ENCODE measurements around the gene POLR1C. TPM values are rescaled to one million over a fixed set of nuclear protein-coding genes. Genes with fewer than 3 reads are reported as not detected.

Gene POLR1C
- total RNA-seq, 4 donors from 2014 or later: 7.4 to 24.7 (median 15.5) TPM

- TF ChIP-seq CTCF (IDR thresholded peaks at IDR 0.05) (no peak), POLR2AphosphoS5 (IDR thresholded peaks at IDR 0.05) (no peak), EP300 (IDR thresholded peaks at IDR 0.05; ENCODE audit: low read depth) (no peak), POLR2A (IDR thresholded peaks at IDR 0.05) (no peak)
- Histone ChIP-seq H3K27me3 (no peaks in the 10 kb centered on the region), H3K27ac (no peak overlapping the region), H3K9me3 (no peaks in the 10 kb centered on the region), H3K36me3 (no peaks in the 10 kb centered on the region), H3K4me3 (no peak overlapping the region), H3K4me1 (peaks cover 8 to 28% (median 14%) of the 10 kb centered on the region in 4 donors)
- intact Hi-C loops (cut with DNase I; ENCODE audit: low total_unique reads) (no loop called here), in situ Hi-C loops (cut with MboI; ENCODE audit: low pct_ligation_motif_present in 1 of 4, low pct_unique_long_range_greater_than_20kb in 1 of 4, low sequenced_read_pairs in 3 of 4) (no loop called here)
- 82 to 100% methylated on average over 1 to 6 of the region's 6 CpGs for WGBS, 2 donors (ENCODE audit: low coverage in 1 of 2)
- DNase-seq: no peak
These were observed 26.4 kb upstream of the POLR1C start for GRCh38 chr6:43490523-43490939.

- in situ Hi-C loops (cut with MboI; ENCODE audit: low pct_ligation_motif_present in 1 of 4, low pct_unique_long_range_greater_than_20kb in 1 of 4, low sequenced_read_pairs in 3 of 4) (no loop called here), intact Hi-C loops (cut with DNase I; ENCODE audit: low total_unique reads) (no loop called here)
- no peaks in the 10 kb centered on the region for H3K9me3 ChIP-seq
- no peak overlapping the region for H3K4me3 ChIP-seq
- DNase-seq: peak; percentile 71
- no peaks in the 10 kb centered on the region for H3K27me3 ChIP-seq
- 24 to 53% methylated on average over 5 to 10 of the region's 10 CpGs for WGBS, 2 donors (ENCODE audit: low coverage in 1 of 2)
- H3K36me3 ChIP-seq: no peaks in the 10 kb centered on the region
- peak overlapping the region in 2 of 4 donors; percentile 9 to 32 for H3K27ac ChIP-seq
- peak in 1 of 3 donors; percentile 15 for TF ChIP-seq POLR2AphosphoS5 (IDR thresholded peaks at IDR 0.05)
- no peak for TF ChIP-seq POLR2A (IDR thresholded peaks at IDR 0.05)
- TF ChIP-seq CTCF (IDR thresholded peaks at IDR 0.05): no peak
- H3K4me1 ChIP-seq: peaks cover 8 to 29% (median 19%) of the 10 kb centered on the region in 4 donors
These were observed 24.9 kb upstream of the POLR1C start for GRCh38 chr6:43491750-43492661.

DNA sequence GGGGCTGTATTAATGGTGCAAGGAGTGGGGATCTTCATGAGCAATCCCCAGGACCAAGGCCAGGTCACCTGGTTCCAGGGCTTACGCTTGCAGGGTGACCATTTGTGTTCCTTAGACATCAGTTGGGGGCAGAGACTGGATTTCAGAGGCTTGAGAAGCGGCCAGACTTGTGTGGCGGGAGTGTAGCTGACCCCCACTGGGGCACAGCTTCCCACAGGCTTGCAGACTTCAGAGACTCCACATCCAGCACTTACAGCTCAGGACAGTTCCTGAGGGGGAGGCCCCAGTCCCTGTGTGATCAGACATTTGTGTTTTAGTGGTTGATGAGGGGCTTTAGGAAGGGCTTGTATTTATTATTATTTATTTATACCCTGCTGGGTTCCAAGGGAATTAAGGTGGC, 24.2 kb upstream of the POLR1C start:
- TF ChIP-seq CTCF (IDR thresholded peaks at IDR 0.05) (no peak), POLR2A (IDR thresholded peaks at IDR 0.05) (no peak), POLR2AphosphoS5 (IDR thresholded peaks at IDR 0.05) (no peak), EP300 (IDR thresholded peaks at IDR 0.05; ENCODE audit: low read depth) (no peak)
- in situ Hi-C loops (cut with MboI; ENCODE audit: low pct_ligation_motif_present in 1 of 4, low pct_unique_long_range_greater_than_20kb in 1 of 4, low sequenced_read_pairs in 3 of 4) (no loop called here), intact Hi-C loops (cut with DNase I; ENCODE audit: low total_unique reads) (no loop called here)
- 55% methylated on average over 3 of the region's 3 CpGs; no CpG with 5 or more reads in 1 of the 2 donors for WGBS, 2 donors (ENCODE audit: low coverage in 1 of 2)
- H3K27me3 ChIP-seq: no peaks in the 10 kb centered on the region
- H3K4me3 ChIP-seq: no peak overlapping the region
- no peaks in the 10 kb centered on the region for H3K9me3 ChIP-seq
- no peak for DNase-seq
- H3K27ac ChIP-seq: no peak overlapping the region
- H3K36me3 ChIP-seq: no peaks in the 10 kb centered on the region
- H3K4me1 ChIP-seq: peaks cover 8 to 29% (median 19%) of the 10 kb centered on the region in 4 donors

- no peaks in the 10 kb centered on the region for H3K27me3 ChIP-seq
- no peak for DNase-seq
- in situ Hi-C loops (cut with MboI; ENCODE audit: low pct_ligation_motif_present in 1 of 4, low pct_unique_long_range_greater_than_20kb in 1 of 4, low sequenced_read_pairs in 3 of 4): no loop called here
- peaks cover 8 to 29% (median 19%) of the 10 kb centered on the region in 4 donors for H3K4me1 ChIP-seq
- H3K9me3 ChIP-seq: no peaks in the 10 kb centered on the region
- H3K36me3 ChIP-seq: no peaks in the 10 kb centered on the region
- WGBS, 2 donors (ENCODE audit: low coverage in 1 of 2): 85 to 100% methylated on average over 1 to 2 of the region's 2 CpGs
- intact Hi-C loops (cut with DNase I; ENCODE audit: low total_unique reads): no loop called here
- no peak overlapping the region for H3K4me3 ChIP-seq
- no peak for TF ChIP-seq EP300 (IDR thresholded peaks at IDR 0.05; ENCODE audit: low read depth)
- TF ChIP-seq CTCF (IDR thresholded peaks at IDR 0.05): no peak
- no peak for TF ChIP-seq POLR2A (IDR thresholded peaks at IDR 0.05)
- TF ChIP-seq POLR2AphosphoS5 (IDR thresholded peaks at IDR 0.05): no peak
- H3K27ac ChIP-seq: no peak overlapping the region
These were observed 23.7 kb upstream of the POLR1C start for GRCh38 chr6:43493230-43493629.

Measured in transverse colon (tissue), 4 donors.